ENCODE data around the gene PRR5.

The PRR5 gene

DNA sequence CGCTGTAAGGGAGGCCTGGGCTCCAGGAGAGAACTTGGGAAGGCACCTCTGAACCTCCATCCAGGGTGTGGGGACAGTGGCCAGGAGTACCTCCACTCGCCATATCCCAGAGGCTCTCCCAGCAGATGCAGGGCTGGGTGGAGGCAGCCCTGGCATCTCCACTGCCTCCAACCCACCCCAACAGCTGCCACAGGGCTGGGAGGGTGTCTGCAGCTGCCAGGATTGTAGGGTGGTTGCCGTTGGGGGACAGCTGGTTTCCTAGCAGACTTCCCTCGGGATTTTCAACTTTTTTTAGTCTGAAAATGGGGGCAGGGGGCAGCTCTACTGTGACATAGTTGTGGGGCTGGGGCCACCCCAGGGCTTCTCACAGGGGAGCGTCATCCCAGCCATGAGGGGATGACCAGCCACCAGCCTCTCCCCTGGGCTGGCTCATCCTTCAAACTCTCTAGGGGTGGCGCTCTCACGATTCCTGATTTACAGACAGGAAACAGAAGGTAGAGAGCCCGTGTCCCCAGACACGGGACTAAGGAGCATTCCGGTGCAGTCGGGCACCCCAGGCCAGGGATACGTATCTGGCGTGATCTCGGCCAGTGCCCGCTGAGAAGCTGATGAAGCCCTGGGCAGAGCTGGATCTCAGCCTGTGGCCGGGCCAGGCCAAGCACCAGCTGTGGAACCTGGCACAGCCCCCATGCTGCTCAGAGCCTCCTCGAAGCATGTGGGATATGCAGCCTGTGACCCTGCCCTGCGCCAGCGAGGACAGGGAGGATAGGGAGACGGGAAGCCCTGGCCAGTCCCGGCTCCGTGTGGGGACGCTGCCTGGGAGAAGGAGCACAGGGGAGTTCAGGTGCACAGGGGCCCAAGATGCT, 9.9 kb downstream of the PRR5 start:
- no peak overlapping the region for H3K4me3 ChIP-seq (ENCODE audit: low read depth, low read length)
- TF ChIP-seq CTCF (IDR thresholded peaks at IDR 0.05; ENCODE audit: low read depth, low read length, missing control alignments), result no peak
- in situ Hi-C loops (cut with HindIII; ENCODE audit: low sequenced_read_pairs), result no loop called here
- DNase-seq (ENCODE audit: low read depth), result no peak

- in situ Hi-C loops (cut with HindIII; ENCODE audit: low sequenced_read_pairs), result no loop called here
Observed at GRCh38 chr22:44712962-44713361, 11.0 kb downstream of the PRR5 start.

DNA sequence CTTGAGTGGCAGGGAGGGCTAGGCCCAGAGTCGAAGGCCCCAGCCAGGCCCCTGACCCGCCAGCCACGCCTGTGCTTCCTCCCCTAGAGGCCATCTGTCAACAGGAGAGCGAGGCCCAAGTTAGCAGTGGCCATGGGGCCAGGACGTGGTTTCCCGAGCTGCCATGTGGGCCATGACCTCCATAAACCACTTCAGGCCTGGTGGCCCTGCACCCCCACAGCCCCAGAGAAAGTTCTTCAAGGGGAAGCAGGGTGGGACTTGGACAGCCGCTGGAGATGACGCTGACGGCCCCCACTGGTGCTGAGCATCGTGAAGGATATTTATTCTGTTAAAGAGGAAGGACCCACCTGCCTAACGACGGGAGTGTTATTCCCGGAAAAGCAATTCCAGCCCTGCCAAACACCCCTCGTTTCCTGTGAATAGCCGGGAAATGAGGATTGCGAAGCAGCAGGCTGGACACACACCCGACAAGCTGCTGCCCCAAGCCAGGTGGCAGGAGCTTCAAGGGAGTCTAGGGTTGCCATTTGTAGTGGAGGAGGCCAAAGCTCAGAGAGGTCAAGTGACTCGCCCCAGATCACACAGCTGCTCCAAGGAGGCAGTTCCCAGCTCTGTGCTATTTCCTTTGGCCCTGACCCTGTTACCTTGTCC, 12.8 kb downstream of the PRR5 start:
- DNase-seq (ENCODE audit: low read depth), result no peak
- no peak for TF ChIP-seq CTCF (IDR thresholded peaks at IDR 0.05; ENCODE audit: low read depth, low read length, missing control alignments)
- no peak overlapping the region for H3K4me3 ChIP-seq (ENCODE audit: low read depth, low read length)
- in situ Hi-C loops (cut with HindIII; ENCODE audit: low sequenced_read_pairs), result no loop called here

More at GRCh38 chr22:44712962-44713361, 11.0 kb downstream of the PRR5 start:
- H3K4me3 ChIP-seq (ENCODE audit: low read depth, low read length), result no peak overlapping the region
- no peak for TF ChIP-seq CTCF (IDR thresholded peaks at IDR 0.05; ENCODE audit: low read depth, low read length, missing control alignments)
- no peak for DNase-seq (ENCODE audit: low read depth)

DNA sequence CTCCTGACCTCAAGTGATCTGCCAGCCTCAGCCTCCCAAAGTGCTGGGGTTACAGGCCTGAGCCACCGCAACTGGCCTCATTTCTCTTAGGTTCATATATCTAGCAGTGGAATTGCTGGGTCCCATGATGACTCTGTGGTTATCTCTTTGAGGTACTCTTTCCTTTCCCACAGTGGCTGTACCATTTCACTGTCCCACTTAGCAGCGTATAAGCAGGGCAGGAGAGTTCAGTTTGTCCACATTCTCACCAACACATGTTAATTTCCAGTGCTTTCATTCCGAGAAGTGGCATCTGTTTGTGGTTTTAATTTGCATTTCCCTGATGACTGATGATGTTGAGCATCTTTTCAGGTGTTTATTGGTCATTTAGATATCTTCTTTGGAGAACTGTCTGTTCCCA, 16.4 kb downstream of the PRR5 start:
- H3K4me3 ChIP-seq (ENCODE audit: low read depth, low read length), result no peak overlapping the region
- in situ Hi-C loops (cut with HindIII; ENCODE audit: low sequenced_read_pairs), result no loop called here
- no peak for TF ChIP-seq CTCF (IDR thresholded peaks at IDR 0.05; ENCODE audit: low read depth, low read length, missing control alignments)
- DNase-seq (ENCODE audit: low read depth), result no peak

- no peak for TF ChIP-seq CTCF (IDR thresholded peaks at IDR 0.05; ENCODE audit: low read depth, low read length, missing control alignments)
- in situ Hi-C loops (cut with HindIII; ENCODE audit: low sequenced_read_pairs), result no loop called here
- no peak for DNase-seq (ENCODE audit: low read depth)
- H3K4me3 ChIP-seq (ENCODE audit: low read depth, low read length), result no peak overlapping the region
Observed at GRCh38 chr22:44719586-44720368, 17.8 kb downstream of the PRR5 start.

DNA sequence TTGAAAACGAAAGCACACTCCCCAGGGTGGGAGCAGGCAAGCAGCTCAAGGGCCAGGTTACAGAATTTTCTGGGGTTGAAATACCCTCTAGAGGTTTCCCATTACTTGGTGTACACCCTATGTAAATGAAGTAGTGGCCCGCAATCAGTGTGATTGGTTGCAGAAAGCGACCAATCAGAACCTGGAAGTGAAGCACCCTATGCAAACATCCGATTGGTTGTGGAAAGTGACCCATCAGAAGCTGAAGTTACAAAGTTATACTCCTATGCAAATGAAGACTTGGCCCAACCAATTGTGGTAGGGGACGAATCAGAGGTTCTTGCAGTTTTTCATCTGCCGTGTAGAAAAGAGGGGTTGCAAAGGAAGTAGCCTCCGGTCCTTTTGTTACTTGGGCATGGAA, 19.2 kb downstream of the PRR5 start:
- no peak for DNase-seq (ENCODE audit: low read depth)
- H3K4me3 ChIP-seq (ENCODE audit: low read depth, low read length), result no peak overlapping the region
- TF ChIP-seq CTCF (IDR thresholded peaks at IDR 0.05; ENCODE audit: low read depth, low read length, missing control alignments), result no peak
- in situ Hi-C loops (cut with HindIII; ENCODE audit: low sequenced_read_pairs), result no loop called here

Measured in astrocyte of the cerebellum (primary cell).